Effector memory CD4-positive, alpha-beta T cell (primary cell): ENCODE results near the gene ZNF474.

Experiments
- DNase-seq, 3 donors: peaks; one replicate each; pipeline ENCODE4 v3.0.0-alpha.2; 2020
- H3K27ac ChIP-seq: 2 replicates; pipeline ENCODE4 v1.7.0; 2013; ENCODE audit warnings: mild to moderate bottlenecking, low read length, moderate library complexity; ENCODE audit not compliant: insufficient read depth, poor library complexity, severe bottlenecking
- H3K27me3 ChIP-seq: replicated peaks from 2 replicates; pipeline ENCODE4 v1.7.0; 2013; ENCODE audit warnings: mild to moderate bottlenecking, low read length; ENCODE audit not compliant: insufficient read depth, control insufficient read depth, poor library complexity, severe bottlenecking
- H3K36me3 ChIP-seq: 2 replicates; pipeline ENCODE4 v1.7.0; 2013; ENCODE audit warnings: mild to moderate bottlenecking, low read length, moderate library complexity; ENCODE audit not compliant: control insufficient read depth, insufficient read depth
- H3K4me1 ChIP-seq: 2 replicates; pipeline ENCODE4 v1.7.0; 2013; ENCODE audit warnings: low read length, mild to moderate bottlenecking; ENCODE audit not compliant: control insufficient read depth, insufficient read depth, poor library complexity, severe bottlenecking
- H3K4me3 ChIP-seq: 2 replicates; pipeline ENCODE4 v1.7.0; 2013; ENCODE audit warnings: low read length, low read depth, mild to moderate bottlenecking; ENCODE audit not compliant: insufficient read depth, poor library complexity, severe bottlenecking
- H3K9me3 ChIP-seq: 2 replicates; pipeline ENCODE4 v1.7.0; 2013; ENCODE audit warnings: mild to moderate bottlenecking, low read length, moderate library complexity; ENCODE audit not compliant: control insufficient read depth

ZNF474 gene

DNA sequence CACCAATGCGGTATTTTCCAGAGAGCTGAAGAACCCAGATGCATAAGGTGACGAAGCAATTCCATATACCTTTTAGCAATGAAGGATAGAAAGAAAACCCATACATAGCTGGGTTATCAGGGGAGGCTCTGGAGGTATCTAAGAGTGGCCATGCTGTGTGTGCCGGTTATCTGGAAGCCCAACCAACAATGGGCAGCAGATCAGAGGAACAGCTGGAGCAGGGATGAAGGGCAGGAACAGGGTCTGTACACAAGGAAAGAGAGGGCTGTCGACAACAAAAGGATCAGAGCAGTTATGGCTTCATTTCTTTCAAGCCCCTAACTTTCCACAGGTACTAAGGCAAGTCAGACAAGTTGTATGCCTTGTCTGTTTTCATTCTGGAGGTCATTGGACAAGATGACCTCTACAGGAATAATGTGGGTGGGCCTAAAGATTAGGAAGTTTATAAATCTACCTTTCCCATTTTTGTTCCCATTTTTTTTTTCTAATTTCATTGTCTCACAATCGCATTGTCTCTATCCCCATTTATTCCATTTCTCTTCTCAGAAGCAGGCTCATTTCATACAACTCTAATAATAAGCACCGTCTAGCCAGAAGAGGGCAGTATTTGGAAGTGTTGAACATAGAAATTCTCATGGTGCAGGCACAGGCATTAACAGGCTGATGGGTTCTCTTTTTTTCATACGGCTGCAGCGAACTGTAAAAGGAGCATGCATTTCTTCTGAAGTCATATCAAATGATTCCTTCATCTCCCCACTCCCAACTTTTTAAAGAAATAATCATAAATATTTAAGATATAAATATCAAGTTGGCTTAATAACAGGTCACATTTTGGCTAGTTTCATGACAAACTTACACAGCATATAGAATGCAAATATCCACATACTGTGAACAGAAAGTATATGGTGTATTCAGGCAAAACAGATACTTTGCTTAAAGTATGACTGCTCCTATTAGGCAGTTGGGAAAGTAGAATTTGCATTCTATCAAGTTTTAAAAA lies 63.5 kb downstream of the ZNF474 start:
- DNase-seq, result no peak
- no peak overlapping the region for H3K4me3 ChIP-seq
- H3K36me3 ChIP-seq, result no peaks in the 10 kb centered on the region
- no peak overlapping the region for H3K27ac ChIP-seq
- H3K27me3 ChIP-seq, result no peaks in the 10 kb centered on the region
- H3K4me1 ChIP-seq, result no peaks in the 10 kb centered on the region
- no peaks in the 10 kb centered on the region for H3K9me3 ChIP-seq

DNA sequence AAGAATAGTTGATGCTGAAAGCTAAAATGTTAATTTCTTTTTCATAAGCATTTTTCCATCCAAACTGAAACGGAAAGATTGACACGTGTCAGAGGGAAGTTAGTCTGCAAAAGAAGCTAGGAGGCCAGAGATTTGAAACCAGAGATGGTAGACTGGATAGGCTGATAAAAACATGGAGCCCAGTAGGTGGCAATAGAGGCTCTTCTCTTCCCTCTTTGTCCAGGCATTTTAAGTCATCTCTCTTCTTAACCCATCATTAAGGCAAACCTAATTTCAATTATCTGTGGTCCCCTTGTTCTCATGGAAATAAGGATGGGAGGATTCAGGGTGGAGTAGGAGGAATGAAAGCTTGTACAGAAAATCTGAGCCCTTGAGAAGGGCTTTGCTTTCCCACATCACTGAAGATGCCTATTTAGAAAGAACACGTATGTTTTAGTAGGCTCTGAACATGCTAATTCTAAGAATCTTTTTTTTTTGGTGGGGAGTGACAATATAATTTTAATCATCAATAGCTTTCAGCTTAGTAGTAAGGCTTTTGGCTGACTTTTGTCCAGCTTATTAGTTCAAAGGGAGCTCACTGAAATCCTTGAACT lies 66.6 kb downstream of the ZNF474 start:
- DNase-seq, result no peak
- Histone ChIP-seq H3K27ac (no peak overlapping the region), H3K27me3 (no peaks in the 10 kb centered on the region), H3K9me3 (no peaks in the 10 kb centered on the region), H3K36me3 (no peaks in the 10 kb centered on the region), H3K4me3 (no peak overlapping the region), H3K4me1 (no peaks in the 10 kb centered on the region)

DNA sequence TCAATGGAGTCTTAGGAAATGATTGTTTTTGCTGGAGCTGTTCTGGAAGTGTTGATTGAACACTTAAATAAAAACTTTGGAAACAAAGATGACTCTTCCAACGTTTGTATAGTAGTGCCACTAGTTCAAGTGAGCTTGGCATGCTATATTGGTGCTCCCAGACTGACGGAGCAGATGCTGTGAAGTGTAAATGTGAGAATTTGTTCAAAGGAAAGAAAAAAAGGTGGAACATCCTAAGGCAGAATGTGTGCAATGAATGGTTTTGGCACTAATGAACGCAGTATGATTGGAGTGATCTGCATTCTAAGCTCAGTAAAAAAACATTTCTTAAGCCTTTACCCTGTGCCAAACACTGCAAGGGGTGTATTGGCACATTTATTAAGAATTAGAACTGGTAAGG lies 69.8 kb downstream of the ZNF474 start:
- no peak for DNase-seq

DNA sequence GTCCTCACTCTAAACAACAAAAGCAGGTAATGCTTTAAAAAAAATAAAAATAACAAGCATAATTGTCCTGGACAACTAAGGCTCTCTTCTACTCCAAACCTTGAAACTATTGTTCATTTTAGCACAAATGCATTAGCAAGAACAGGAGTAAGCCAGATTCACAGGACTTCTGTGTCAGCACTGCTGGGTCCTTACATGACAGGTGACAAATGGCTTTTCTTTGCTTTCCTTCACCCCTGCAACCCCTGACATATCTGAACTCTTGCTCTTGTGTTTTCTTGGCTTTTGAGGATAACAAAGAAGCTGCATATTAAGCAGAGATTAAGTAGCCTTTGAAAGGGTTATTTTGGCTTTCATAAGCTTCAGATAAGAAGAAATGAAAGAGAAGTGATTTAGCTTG lies 71.1 kb downstream of the ZNF474 start:
- Histone ChIP-seq H3K4me3 (no peak overlapping the region), H3K36me3 (no peaks in the 10 kb centered on the region), H3K27me3 (no peaks in the 10 kb centered on the region), H3K27ac (no peak overlapping the region), H3K9me3 (no peaks in the 10 kb centered on the region), H3K4me1 (no peaks in the 10 kb centered on the region)
- no peak for DNase-seq

More for the DNA sequence above, 69.8 kb downstream of the ZNF474 start:
- no peaks in the 10 kb centered on the region for H3K36me3 ChIP-seq
- H3K27me3 ChIP-seq, result no peaks in the 10 kb centered on the region
- no peaks in the 10 kb centered on the region for H3K4me1 ChIP-seq
- H3K27ac ChIP-seq, result no peak overlapping the region
- no peak overlapping the region for H3K4me3 ChIP-seq
- no peaks in the 10 kb centered on the region for H3K9me3 ChIP-seq

DNA sequence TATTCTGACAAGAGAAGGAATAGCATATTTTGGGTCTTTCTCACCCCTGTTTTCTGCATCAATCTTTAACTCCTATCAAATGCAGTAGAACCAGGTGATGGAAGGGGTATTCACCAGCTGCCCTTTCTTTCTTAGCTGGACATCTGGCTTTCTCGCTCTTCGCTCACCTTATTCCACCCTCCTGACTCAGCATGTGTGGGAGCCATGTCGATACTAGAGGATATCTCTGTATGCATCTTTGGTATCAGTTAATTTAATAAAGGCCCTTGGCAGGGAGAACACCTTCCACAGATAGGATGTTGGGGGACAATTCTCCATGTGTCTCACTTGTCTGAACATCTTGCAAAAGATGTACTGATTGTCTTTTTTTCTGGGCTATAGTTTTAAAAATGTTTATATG lies 71.5 kb downstream of the ZNF474 start:
- Histone ChIP-seq H3K27me3 (no peaks in the 10 kb centered on the region), H3K36me3 (no peaks in the 10 kb centered on the region), H3K4me1 (no peaks in the 10 kb centered on the region), H3K9me3 (no peaks in the 10 kb centered on the region), H3K27ac (no peak overlapping the region), H3K4me3 (no peak overlapping the region)
- no peak for DNase-seq

DNA sequence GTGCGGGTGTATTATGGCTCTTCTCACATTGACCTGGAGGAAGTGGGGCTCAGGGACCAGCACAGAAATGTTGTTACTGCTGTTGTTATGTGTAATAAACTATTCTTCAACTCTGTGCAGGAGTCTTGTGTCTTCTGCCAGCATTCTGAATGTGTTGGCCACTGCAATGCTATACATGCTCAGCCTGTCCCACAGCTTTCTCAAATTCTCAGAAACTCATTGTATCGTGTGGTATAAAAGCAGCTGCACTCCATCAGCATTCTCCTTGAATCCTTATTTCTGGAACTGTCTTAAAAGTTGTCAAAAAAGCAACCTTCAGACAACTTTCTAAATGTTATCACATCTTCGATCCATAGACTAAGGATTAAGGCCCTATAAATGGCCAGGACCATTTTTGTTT lies 72.0 kb downstream of the ZNF474 start:
- Histone ChIP-seq H3K27ac (no peak overlapping the region), H3K36me3 (no peaks in the 10 kb centered on the region), H3K4me3 (no peak overlapping the region), H3K9me3 (no peaks in the 10 kb centered on the region), H3K4me1 (no peaks in the 10 kb centered on the region), H3K27me3 (no peaks in the 10 kb centered on the region)
- DNase-seq, result no peak

DNA sequence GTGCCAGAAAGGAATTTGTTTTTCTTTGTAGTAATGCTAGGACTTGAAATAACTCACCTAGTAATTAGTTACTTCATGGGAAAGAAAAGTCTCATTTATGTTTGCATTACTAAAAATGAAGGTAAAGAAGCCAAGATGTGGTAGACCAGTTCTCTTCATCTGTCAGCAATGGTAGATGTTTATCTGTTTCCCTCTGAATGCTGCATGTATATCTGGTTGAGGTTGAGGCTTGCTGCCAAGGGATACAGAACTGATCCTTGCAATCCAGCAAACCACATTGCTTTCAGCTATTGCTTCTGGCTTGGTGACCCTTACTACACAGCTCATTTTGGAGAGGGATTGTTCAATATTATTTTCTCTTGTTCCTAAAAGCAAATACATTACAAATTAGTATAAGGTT lies 73.6 kb downstream of the ZNF474 start:
- Histone ChIP-seq H3K27me3 (no peaks in the 10 kb centered on the region), H3K9me3 (no peaks in the 10 kb centered on the region), H3K36me3 (no peaks in the 10 kb centered on the region), H3K27ac (no peak overlapping the region), H3K4me3 (no peak overlapping the region), H3K4me1 (no peaks in the 10 kb centered on the region)
- DNase-seq, result no peak
